IPS-18a (cell line): Measurements from ENCODE around the gene FAM228A.

Experiments used
- H3K27ac ChIP-seq: one replicate; pipeline ENCODE4 v1.5.1; 2013; ENCODE audit warnings: low read length
- H3K27me3 ChIP-seq: one replicate; pipeline ENCODE4 v1.6.1; 2013; ENCODE audit warnings: mild to moderate bottlenecking, low read length; ENCODE audit not compliant: control insufficient read depth, insufficient read depth
- H3K36me3 ChIP-seq: one replicate; pipeline ENCODE4 v1.6.1; 2013; ENCODE audit warnings: low read depth, low read length; ENCODE audit not compliant: control insufficient read depth
- H3K4me1 ChIP-seq: one replicate; pipeline ENCODE4 v1.6.1; 2013; ENCODE audit warnings: low read depth, low read length; ENCODE audit not compliant: control insufficient read depth
- H3K4me3 ChIP-seq: one replicate; pipeline ENCODE4 v1.5.1; 2013; ENCODE audit warnings: low read length
- H3K9ac ChIP-seq: one replicate; pipeline ENCODE4 v1.6.1; 2013; ENCODE audit warnings: mild to moderate bottlenecking, low read length, moderate library complexity
- H3K9me3 ChIP-seq: one replicate; pipeline ENCODE4 v1.6.1; 2013; ENCODE audit warnings: low read depth, low read length; ENCODE audit not compliant: control insufficient read depth

The FAM228A gene

DNA sequence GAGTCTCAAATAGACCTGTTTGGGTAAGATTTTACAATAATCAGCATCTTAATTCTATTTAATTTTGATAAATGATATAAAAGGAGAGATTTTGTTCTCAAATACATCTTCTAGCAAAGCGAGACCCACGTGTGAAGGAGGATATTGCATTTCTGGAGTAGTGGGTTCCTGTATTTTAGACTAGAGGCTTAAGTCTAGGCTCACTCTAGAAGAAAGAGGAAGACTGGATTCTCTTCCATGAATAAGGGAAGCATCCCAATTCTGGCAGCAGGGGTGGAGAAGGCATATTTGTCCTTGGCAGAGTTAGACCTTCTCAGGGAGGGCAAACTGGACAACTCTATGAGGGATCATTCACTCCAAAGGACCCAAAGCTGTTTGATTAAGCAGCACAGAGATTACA is 11.3 kb upstream of the FAM228A start:
- Histone ChIP-seq H3K9me3 (peaks cover 4% of the 10 kb centered on the region), H3K4me1 (no peaks in the 10 kb centered on the region), H3K9ac (no peak overlapping the region), H3K27ac (no peak overlapping the region), H3K4me3 (no peak overlapping the region), H3K27me3 (no peaks in the 10 kb centered on the region), H3K36me3 (no peaks in the 10 kb centered on the region)

DNA sequence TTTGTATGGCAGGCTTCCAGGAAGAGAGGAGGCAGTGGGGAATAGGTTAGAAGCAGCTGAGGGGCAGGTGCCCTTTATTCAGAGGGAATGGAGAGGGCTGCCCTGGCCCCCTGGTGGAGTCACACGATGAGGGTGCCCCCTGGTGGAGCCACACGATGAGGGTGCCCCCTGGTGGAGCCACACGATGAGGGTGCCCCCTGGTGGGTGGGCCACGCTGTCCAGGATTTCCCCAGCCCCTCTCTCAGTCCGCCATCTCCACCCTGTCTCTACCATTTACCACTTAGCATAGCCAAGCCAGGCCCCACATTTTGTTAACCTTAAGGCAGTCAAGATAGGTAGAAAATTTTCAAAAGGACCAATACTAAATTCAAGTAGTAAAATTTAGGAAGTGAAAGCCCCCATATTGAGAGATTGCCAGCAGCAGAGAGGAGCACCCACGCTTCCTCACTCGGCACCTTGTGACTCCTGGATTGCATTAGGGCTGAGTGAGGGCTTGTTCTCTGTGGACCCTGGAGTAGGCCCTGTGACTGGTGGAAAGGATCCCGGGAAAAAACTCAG is 10.4 kb upstream of the FAM228A start:
- Histone ChIP-seq H3K27ac (no peak overlapping the region), H3K9ac (no peak overlapping the region), H3K36me3 (no peaks in the 10 kb centered on the region)

GRCh38 chr2:24169023-24169422 is 5.8 kb upstream of the FAM228A start:
- Histone ChIP-seq H3K9me3 (no peaks in the 10 kb centered on the region), H3K27ac (no peak overlapping the region), H3K4me1 (no peaks in the 10 kb centered on the region), H3K9ac (no peak overlapping the region), H3K27me3 (no peaks in the 10 kb centered on the region), H3K36me3 (no peaks in the 10 kb centered on the region), H3K4me3 (no peak overlapping the region)

More for the DNA sequence above, 10.4 kb upstream of the FAM228A start:
- Histone ChIP-seq H3K9me3 (peaks cover 4% of the 10 kb centered on the region), H3K27me3 (no peaks in the 10 kb centered on the region), H3K4me3 (no peak overlapping the region), H3K4me1 (no peaks in the 10 kb centered on the region)

- no peaks in the 10 kb centered on the region for H3K36me3 ChIP-seq
- H3K27me3 ChIP-seq = no peaks in the 10 kb centered on the region
- H3K9me3 ChIP-seq = no peaks in the 10 kb centered on the region
- H3K27ac ChIP-seq = no peak overlapping the region
- H3K9ac ChIP-seq = no peak overlapping the region
- H3K4me1 ChIP-seq = no peaks in the 10 kb centered on the region
- H3K4me3 ChIP-seq = no peak overlapping the region
Observed at GRCh38 chr2:24175631-24176187, 856 bp downstream of the FAM228A start.

- Histone ChIP-seq H3K9ac (no peak overlapping the region), H3K4me1 (no peaks in the 10 kb centered on the region), H3K27me3 (no peaks in the 10 kb centered on the region), H3K36me3 (no peaks in the 10 kb centered on the region), H3K27ac (no peak overlapping the region), H3K9me3 (no peaks in the 10 kb centered on the region), H3K4me3 (no peak overlapping the region)
Observed at GRCh38 chr2:24176326-24176725, 1.5 kb downstream of the FAM228A start.

DNA sequence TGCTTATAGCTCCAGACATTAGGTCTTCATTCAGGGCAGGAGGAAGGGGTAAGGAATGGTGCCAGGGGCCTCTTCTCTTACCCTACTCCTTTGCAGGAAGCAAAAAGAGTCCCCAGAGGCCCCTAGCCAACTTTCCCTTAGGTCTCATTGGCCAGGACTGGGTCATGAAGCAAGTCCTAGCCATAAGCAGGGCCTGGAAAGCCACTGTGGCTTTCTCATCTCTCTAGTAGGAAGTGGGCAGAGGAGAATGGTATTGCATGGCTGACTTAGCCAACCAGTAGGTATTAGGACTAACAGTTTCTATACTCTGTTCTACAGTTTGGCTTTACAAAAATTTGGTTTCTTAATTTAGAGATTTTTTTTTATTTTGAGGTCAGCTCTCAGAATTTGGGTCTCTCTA is 4.8 kb downstream of the FAM228A start:
- H3K4me3 ChIP-seq = no peak overlapping the region

DNA sequence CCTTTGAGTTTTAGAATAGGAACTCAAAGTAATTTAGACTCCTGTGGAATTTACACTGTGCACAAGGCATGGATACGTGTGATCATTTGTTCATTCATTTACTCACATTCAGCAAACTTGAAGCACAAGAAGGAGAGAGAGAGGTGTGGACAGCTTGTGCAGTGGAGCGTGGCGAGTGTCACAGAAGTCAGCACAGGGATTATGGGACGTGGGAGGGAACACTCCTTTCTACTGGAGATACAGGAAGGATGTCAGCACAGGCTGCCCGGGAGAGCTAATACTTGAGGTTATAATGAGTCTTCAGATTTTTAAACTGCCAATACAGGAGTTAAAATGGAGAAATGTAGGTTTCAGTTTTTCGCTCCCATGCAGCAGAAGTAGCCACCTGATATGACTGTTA is 7.0 kb downstream of the FAM228A start:
- Histone ChIP-seq H3K4me1 (no peaks in the 10 kb centered on the region), H3K9me3 (no peaks in the 10 kb centered on the region), H3K9ac (no peak overlapping the region), H3K27ac (no peak overlapping the region), H3K36me3 (no peaks in the 10 kb centered on the region), H3K4me3 (no peak overlapping the region), H3K27me3 (no peaks in the 10 kb centered on the region)

More for the DNA sequence above, 4.8 kb downstream of the FAM228A start:
- Histone ChIP-seq H3K9ac (no peak overlapping the region), H3K36me3 (no peaks in the 10 kb centered on the region), H3K9me3 (no peaks in the 10 kb centered on the region), H3K27ac (no peak overlapping the region), H3K4me1 (no peaks in the 10 kb centered on the region), H3K27me3 (no peaks in the 10 kb centered on the region)

GRCh38 chr2:24182507-24182906 is 7.7 kb downstream of the FAM228A start:
- H3K27ac ChIP-seq = no peak overlapping the region
- H3K9me3 ChIP-seq = no peaks in the 10 kb centered on the region
- no peaks in the 10 kb centered on the region for H3K4me1 ChIP-seq
- H3K4me3 ChIP-seq = no peak overlapping the region
- no peaks in the 10 kb centered on the region for H3K27me3 ChIP-seq
- H3K36me3 ChIP-seq = no peaks in the 10 kb centered on the region
- H3K9ac ChIP-seq = no peak overlapping the region

- H3K4me1 ChIP-seq = no peaks in the 10 kb centered on the region
- H3K9me3 ChIP-seq = no peaks in the 10 kb centered on the region
- no peak overlapping the region for H3K27ac ChIP-seq
- H3K4me3 ChIP-seq = no peak overlapping the region
- no peaks in the 10 kb centered on the region for H3K27me3 ChIP-seq
- H3K9ac ChIP-seq = no peak overlapping the region
- H3K36me3 ChIP-seq = no peaks in the 10 kb centered on the region
Observed at GRCh38 chr2:24183366-24184069, 8.7 kb downstream of the FAM228A start.

GRCh38 chr2:24189551-24189950 is 14.7 kb downstream of the FAM228A start:
- H3K36me3 ChIP-seq = no peaks in the 10 kb centered on the region
- no peak overlapping the region for H3K27ac ChIP-seq
- H3K4me3 ChIP-seq = no peak overlapping the region
- H3K27me3 ChIP-seq = no peaks in the 10 kb centered on the region
- H3K4me1 ChIP-seq = no peaks in the 10 kb centered on the region
- no peaks in the 10 kb centered on the region for H3K9me3 ChIP-seq
- H3K9ac ChIP-seq = no peak overlapping the region

DNA sequence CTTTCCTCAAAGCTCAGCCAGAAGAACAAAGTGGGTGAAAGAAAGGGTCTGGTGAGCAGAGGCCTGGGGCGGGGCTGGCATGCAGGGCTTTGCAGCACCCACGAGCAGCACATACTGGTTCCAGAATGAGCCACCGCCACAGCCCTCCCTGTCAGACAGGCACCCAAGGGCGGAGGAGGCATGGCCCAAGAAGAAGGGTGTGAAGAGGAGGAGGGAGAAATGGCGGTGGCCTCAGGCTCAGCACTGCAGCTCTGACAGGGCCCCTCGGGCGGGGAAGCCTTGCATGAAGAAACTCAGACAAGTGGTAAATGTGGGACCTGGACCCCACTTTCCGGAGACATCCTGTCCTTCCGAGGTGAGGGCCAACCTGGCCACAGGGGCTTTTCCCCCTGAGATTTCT is 15.7 kb downstream of the FAM228A start:
- H3K4me1 ChIP-seq = no peaks in the 10 kb centered on the region
- H3K27ac ChIP-seq = no peak overlapping the region
- H3K9ac ChIP-seq = no peak overlapping the region
- H3K36me3 ChIP-seq = no peaks in the 10 kb centered on the region
- H3K4me3 ChIP-seq = no peak overlapping the region
- no peaks in the 10 kb centered on the region for H3K9me3 ChIP-seq
- no peaks in the 10 kb centered on the region for H3K27me3 ChIP-seq

DNA sequence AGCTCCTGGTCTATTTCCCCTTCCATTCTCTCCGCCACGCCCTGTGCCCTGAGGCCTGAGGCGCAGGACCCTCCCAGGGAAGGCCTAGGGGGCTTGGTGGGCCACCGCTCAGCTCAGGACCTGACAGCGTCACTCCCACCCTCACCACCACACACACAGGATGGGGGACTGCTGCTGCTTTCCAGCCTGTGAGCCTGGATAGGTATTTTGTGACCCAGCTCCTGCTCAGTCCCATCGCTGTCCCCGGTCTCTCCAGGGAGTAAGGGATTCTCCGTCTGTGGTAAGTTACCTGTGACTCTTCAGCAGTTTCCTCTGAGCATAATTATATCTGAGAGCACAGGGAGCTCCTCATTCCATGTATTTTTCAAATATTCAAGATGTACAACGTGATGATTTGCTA is 16.3 kb downstream of the FAM228A start:
- Histone ChIP-seq H3K4me3 (no peak overlapping the region), H3K4me1 (no peaks in the 10 kb centered on the region), H3K9ac (no peak overlapping the region), H3K27me3 (no peaks in the 10 kb centered on the region), H3K36me3 (no peaks in the 10 kb centered on the region), H3K9me3 (no peaks in the 10 kb centered on the region), H3K27ac (no peak overlapping the region)
